SW 1271 (cell line): ENCODE results near the gene LAMA4.

ENCODE experiments used
- DNase-seq, 2 experiments: peaks; one replicate each; lab custom pipeline; 2025; lab: John Stamatoyannopoulos, UW

Gene LAMA4

DNA sequence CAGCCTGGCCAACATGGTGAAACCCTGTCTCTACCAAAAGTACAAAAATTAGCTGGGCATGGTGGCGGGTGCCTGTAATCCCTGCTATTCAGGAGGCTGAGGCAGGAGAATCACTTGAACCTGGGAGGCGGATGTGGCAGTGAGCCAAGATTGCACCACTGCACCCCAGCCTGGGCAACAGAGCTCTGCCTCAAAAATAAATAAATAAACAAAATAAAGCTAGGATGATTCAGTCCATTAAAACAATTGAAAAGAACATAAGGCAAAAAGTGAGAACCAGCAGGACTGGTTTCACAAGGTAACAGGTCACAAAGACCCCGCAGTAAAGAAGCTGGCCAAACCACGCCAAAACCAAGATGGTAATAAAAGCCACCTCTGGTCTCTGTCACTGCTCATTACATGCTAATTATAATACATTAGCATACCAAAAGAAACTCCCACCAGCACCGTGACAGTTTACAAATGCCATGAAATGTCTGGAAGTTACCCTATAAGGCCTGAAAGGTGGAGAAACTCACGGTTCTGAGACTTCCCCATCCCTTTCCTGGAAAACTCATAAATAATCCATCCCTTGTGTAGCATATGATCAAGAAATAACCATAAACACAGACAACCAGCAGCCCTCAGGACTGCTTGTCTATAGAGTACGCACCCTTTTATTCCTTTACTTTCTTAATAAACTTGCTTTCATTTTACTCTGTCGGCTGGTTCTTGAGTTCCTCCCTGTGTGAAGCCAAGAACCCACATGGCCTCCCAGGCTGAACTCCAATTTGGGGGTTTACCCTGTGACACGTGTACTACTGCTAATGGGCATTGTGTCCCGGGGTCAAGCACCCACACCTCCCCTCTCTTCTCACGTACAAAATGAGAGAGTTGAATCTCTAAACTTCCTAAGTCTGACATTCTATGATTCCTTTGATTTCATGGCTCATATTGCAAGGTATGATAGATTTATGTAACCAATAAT, 10.2 kb downstream of the LAMA4 start:
- DNase-seq = no peak

DNA sequence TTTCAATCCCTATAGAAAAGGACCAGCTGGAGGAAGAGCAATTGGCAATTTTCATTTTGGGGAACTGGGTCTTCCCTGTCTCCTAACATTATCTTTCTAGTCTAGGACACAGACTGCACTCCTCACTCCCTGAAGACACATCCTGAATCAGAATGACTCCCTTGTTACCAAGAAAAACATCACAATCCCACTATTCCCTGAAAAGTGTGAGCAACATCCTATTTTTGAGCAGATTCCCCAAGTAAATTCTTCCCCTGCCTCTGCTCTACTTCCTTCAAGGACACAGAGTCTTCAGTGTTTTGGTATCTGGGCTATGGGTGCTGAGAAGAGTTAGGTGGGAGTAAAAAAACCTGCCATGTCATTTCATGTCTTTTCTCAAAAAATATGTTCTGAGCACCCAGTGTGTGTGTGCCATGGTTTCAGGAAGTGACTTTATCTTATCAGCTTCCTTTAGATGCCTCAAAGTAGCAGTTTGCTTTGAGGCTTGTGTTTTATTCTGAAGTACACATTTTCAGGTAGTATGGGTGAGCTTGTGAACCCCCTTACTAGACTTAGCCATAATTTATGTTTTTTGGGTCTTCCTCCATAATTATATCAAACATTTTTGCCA, 12.4 kb downstream of the LAMA4 start:
- no peak for DNase-seq

DNA sequence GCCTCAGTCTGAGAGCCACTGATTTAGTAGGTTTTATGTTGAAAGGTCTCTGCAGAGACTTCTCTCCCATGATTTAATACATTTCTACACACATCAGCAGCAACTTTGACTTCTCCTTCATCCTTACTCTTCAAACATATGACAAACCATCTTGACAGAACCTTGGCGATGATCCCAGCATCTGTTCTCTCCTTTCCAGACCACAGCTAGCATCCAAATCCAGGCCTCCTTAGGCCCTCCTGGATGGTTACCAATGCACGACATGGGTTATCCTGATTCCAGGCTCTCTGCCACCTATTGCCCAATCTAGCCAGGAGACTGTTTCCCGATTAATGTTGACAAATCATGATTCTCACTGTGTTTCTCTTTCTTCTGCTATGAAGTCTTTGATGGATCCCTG, 16.8 kb downstream of the LAMA4 start:
- no peak for DNase-seq

DNA sequence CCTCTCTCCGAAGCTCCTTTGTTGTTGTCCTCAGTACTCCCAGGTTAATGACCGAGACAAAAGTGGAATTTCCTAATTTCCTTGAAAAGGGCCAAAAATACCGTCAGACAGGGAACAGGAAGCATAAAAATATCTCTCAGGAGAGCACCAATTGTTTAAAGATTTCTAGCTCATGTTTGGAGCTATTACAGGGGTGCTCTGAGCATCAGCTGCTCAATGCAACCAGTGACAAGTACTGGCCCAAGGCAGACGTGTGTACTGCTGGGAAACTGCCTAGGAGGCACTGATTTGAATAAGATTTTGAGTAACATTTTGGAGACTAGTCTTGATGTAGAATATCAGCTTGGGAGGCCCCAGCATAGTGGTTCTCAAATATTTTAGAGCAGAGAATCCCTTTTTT, 17.3 kb downstream of the LAMA4 start:
- DNase-seq = no peak

DNA sequence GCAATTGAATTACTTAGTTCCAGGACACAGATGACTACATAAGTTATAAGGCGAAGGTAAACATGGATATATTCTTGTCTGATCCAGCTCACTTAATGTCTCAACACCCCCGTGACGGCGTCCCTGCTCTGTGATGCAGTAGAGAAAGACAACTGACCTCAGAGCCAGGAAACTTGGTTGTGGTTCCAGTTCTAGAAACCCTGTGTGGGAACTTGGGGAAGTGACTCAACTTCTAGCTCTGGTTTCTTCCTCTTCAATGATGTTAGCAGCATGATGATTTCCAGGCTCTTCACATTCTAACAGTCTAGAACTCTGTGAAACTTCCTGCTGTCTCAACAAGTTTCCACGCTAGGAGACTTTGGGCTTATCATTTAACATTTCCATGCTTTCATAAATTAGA, 18.4 kb downstream of the LAMA4 start:
- no peak for DNase-seq

DNA sequence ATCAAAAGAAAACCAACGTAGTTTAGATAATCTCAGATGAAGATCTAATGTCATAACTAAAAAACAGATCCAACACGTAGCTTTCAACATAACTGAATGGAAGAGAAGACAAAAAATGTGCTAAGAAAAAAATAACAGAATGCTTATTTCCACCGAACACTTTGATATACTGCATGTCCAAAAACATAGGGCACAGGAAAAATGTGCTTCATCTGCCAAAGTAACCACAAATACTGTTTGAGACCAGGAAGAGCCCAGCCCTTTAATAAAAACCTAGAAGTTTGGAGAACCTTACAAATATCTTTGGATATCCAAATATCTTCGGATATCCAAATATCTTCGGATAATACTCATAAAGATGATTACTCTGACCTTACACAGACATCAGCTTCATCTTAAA, 19.8 kb downstream of the LAMA4 start:
- no peak for DNase-seq

DNA sequence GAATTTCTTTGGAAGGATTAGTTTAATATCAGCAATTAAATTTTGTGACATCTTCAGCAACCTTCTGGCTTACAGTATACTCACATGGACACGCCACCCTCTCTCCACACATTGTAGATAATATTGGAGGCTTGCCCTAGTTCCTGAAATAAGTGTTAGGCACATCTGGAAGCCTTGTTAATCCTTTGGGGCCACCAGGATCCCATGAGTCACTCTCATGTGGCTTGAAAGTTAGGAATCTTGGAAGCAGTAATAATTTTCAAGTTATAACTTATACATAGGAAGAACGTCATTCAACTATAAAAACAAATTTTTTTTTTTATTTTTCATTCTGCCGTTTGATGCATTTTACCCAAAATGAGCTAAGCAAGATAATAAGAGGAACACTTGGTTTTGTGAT, 20.5 kb downstream of the LAMA4 start:
- DNase-seq = no peak

DNA sequence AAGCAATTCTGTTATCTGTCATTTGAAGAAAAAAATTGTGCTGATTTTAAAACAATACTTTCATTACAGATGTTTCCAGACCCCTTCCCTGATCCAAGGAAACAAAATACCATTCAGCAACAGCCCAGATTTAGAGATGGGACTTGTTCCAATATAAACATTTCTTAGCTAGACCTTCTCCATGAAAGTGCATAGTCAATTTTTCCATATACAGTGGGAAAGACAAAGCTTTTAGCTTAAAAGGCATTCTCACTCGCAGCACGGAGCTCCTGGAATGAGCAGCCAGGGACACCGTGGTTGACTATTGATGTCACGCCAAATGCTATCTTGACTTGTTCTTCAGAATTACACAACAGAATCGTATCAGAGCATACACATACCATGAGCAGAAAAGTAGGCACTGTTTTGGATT, 21.5 kb downstream of the LAMA4 start:
- DNase-seq = no peak

DNA sequence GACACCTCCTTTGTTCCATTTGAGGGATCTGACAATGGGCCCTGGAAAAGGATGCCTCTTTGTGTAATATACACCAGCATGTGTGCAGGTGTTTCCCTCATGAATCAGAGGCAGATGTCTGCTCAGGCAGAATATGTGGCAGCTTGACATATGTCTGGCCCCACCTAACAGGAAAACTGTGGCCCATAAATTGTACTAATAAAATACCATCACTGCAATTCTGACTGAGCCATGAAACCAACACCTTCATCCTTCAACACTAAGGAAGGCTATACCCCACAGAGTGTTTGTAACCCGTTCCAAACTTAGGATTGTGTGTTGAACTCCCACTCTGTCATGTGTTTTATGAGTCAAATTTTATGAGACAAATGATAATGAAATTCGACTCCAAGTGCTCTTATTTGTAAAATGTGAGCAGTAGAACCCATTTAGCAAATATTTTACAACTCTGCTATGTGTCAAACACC, 22.7 kb downstream of the LAMA4 start:
- DNase-seq = no peak

DNA sequence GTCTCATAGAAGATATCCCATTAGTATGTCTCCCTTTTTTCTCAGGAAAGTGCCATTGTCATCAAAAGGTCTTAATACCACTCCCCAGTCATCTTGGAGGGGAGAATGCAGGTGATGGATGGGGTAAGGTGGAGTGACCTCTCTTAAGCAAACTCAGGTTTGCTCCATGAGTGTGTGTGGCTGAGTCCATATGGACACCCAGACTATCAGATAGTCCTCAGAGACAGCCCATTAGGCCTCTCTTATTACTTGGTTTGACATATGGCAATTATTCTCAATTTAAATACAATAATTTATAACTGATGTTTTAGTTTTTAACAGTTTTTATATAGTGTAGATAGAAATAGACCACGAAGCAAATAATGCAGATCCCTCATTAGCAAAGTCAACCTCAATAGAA, 23.2 kb downstream of the LAMA4 start:
- DNase-seq = no peak

DNA sequence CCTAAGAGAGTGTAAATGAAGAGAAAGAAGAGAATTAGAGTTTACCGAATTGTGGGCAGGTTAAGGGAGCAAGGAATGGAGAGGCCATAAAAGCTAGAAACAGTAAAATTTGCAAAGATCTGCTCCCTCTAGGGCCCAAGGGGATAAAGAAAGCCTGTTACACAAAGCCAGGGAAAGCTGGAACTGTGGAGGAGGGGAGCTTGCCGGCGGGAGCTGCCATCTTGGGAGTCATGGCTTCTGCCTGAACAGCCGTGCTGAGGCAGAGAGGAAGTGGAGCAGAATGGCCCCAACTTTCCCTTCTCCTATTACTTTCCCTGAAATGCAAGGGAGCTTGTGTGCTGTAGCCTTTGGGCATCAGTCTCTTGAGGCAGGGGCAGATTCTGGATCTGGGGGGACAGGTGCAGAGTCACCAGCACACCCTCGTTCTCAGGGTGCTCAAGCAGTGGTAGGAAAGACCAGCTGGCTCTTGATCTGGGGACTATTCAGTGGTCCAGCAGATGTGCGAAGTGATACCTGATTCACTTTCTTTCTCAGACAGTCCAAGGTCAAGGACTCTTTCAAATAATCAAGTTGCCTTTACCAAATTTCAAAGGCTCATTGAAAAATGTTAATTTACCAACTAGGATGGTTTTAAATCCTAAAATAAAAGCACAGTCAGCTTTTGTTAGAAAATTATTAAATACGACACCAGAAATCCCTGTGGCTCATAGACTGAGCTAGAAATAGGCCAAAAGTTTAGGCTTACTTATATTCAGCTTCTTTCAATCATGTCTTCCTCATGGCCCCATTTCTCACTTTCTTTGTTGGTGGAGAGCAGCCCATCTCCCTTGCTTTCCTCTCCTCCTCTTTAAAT, 25.7 kb downstream of the LAMA4 start:
- DNase-seq = no peak

DNA sequence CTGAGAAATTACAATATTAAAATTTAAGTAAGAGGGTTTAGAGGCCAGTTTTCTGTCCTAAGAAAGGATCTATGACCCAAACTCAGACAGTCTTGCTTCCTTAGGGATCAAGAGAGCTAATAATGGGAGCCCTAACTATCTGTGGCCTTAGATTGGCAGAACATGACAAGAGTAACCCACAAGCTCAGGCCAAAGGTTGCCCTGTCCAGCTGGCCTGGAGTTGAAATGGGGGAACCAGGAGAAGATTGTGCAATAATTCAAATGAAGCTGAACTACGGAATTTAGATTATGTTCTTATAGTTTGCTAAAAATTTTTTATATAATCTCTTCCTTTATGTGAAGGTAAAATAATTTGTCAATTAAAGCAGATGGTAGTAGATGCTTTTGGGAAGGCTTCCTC, 26.4 kb downstream of the LAMA4 start:
- no peak for DNase-seq

DNA sequence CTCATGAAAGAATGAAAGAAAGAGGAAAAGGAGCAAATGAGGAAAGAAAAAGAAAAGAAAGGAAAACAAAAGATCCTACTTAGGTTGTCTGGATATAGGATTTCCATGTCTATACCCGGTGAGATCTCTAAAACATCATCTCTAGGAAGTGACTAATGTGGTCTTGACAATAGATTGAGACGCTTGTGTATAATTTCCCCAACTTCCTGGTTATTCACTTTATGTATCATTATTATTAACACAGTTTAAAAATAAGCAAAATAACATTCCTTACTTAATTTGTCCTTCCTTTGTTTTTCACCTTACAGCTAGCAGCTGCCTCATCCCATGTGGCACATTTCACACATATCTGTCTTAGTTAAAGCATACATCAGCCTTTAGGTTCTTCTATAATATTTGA, 27.0 kb downstream of the LAMA4 start:
- DNase-seq = no peak

DNA sequence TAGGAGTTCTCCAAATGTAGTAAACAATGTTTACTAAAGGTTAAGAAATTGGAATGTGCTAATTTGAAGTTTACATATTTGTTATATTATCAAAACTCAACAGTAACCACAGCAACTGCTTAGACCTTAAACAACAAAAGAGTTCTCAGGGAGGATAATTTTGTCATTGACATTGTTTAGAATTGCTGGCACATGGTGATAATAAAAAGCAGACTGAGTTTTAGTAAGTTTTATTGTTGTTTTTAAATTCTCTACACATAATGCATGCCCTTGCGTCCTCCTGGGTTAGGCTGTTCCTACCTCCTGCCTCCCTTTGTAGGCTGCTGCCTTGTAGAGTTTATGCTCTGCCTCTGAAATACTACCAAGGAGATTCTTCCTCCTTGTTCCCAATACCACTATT, 28.7 kb downstream of the LAMA4 start:
- DNase-seq = no peak

DNA sequence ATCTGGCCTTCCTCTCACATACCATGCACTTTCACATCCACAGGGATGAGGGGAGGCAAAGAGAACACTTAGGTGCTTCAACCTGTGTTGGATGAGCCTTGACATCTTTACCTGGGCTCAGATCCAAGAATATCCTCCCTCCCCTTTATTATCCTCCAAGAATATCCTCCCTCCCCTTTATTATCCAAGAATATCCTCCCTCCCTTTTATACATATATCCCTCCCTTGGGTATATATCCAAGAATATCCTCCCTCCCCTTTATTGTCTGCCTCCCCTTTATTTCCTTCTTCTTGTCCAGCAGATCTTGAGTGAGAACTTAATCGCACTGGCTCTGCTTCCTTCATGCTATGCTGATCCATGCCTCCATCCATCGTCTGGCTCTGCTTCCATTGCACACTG, 30.3 kb downstream of the LAMA4 start:
- no peak for DNase-seq

DNA sequence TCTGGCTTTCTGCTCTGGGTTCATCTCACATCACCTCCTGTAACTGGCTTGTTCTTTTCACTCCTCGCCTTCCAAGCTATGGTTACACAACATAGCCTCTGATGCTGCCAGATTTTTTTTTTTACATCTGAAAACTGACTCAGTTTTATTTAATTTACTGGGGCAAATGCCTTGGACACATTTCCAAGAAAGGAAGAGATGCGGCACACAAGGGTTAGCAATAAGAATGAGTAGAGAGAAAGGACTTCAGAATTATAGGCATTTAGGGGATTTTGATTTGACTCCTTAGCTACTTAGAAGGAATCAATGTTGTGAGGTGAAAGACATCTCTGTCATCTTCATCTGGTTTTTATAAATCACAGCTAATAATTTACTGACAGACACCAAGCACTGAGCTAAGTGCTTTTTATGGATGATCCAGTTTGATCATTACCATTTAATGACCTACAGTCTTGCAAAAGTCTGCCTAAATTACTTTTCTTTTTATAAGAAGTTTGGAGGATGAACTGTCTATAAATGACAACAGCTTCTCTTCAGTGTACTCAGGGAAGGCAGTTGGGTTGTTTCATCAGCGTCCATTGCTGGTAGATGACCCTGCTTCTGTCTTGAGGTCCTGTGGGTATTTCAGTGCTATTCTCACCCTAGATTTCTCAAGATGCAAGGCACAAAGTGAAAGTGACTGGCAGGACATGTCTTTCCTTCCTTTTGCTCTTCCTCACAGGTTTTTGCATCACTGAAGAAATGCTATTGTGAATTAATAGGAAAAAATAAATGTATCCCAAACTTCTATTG, 31.1 kb downstream of the LAMA4 start:
- DNase-seq = no peak

DNA sequence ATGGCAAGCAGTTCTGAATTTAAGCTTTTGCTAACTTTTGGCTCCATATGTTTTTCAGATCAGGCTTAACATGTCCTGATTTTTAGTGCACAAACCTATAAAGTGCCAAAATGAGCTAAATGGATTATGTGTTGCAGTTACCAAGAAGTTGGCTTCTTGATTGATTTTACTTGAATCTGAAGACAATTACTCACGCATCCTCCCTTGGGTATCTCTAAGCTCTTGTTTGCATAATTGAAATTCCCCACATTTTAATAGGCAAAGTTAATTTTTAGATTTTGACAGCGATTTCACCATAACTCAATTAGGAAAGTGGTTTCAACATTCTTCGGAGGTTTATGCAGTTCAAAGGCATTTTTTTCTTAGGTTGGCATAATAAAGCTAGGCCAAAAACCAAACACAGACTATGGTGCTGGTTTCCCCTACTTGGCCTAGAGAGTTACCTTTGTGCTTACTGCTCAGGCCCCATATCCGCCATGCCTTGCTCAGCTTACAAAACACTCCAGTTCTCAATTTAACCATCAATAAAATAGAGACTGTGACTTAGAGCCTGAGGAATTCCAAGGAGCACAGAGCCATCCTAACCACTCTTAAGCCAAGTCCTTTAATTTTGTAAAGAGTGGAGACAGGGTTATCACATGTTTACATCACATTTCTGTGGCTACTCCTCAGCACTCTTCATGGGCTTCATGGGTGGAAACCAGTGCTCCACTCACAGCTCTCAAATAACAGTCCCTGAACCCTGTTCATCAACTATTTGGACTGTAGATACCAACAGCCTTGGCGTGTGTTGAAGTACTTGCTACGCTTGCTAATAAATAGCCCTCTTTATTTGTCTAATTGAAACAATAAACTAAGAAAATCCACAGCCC, 32.1 kb downstream of the LAMA4 start:
- DNase-seq = no peak

DNA sequence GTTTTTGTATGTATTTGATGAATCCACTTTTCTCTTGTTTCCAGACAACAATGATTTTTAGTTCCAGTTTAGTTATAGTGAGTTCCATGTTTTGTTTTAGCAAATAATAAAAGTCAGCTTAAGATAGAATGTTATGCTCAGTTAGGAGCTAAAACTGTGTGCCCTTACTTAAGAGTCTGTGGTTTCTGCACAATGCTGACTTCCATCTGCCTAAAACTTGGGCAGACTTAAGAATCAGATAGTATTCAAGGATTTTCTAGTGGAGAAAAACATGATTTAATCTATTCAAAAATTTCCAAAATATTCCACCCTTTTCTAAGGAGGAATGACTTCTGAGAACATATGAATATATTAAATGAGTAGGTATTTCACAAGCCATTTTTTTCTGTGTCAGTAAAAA, 32.8 kb downstream of the LAMA4 start:
- DNase-seq = no peak

DNA sequence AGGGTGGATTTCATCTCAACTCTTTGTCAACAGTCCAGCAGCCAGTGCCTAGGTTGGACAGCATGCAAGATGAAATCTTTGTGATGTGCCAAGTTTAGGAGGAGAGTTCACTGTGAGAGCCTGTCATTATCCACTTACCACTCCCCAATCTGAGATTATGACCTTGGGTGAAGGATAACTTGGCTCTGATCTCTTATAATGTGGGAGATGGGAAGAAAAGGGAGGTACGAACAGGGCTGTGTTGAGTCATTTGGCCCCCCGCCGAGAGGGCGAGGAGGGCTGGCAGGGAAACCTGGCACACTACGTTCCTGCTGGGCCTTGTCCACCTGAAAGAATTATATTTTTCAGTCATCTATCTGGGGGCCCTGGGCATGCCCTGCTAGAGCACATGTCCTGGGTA, 35.8 kb downstream of the LAMA4 start:
- no peak for DNase-seq

DNA sequence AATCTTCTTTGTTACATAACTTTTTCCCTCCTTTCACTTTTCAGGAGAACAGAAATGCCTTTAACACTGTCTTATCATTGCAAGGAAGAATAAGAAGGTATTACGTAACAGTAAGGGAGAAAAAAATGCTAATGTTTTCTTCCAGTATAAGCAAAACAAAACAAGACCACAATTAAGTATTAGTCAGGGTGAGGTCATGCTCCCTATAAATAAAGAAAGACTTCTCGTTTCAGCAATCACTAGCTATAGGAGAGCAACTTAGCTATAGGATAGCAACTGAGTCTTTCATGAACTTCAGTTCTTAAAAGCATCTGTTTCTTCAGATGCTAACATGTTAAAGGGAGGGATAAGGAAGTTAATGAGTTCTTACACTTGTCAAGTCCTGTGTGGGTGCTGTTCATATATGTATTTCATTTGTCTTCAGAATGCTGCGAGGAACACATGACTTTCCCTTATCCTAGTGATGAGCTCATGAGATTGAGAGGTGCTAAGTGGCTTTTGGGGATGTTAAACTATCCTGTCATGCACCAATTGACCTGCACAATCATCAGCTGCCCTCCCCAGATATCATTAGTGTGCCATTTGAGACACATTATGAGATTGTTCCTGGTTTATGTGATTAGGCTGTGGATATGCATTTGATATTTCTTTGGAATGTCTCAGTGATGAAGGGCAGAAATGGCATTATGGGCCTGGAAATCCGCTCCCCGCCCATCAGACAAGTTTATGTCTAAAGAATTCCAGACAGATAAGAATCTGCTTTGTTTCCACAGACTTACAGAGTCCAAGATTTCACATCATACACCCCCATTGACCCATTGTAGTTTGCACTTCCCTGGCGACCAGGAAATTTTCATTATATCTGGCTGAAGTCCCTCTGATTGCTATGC, 37.5 kb downstream of the LAMA4 start:
- DNase-seq = peak; percentile 8 to 65
